BE2C (cell line): ENCODE data around the gene COL23A1.
A peak's percentile ranks its signal among the peaks of the same experiment; 100 is the strongest.

Experiments used
- DNase-seq: peaks from one replicate; pipeline ENCODE4 v3.0.0-alpha.2; 2020
- H3K27me3 ChIP-seq: fragments of 250-450 bp; sonication (Bioruptor Pico); 2 replicates; pipeline ENCODE4 v1.5.1; 2020; ENCODE audit warnings: mild to moderate bottlenecking
- H3K36me3 ChIP-seq: fragments of 250-450 bp; sonication (Bioruptor Pico); 2 replicates; pipeline ENCODE4 v1.5.1; 2020; ENCODE audit warnings: mild to moderate bottlenecking
- H3K4me1 ChIP-seq: fragments of 250-450 bp; sonication (Bioruptor Pico); 2 replicates; pipeline ENCODE4 v1.5.1; 2020
- H3K4me3 ChIP-seq: 2 replicates; pipeline ENCODE4 v1.5.1; 2011; ENCODE audit warnings: low read depth, low read length
- H3K9me3 ChIP-seq: fragments of 250-450 bp; sonication (Bioruptor Pico); 2 replicates; pipeline ENCODE4 v1.5.1; 2020
- CTCF ChIP-seq: IDR thresholded peaks from 2 replicates; pipeline ENCODE4 v1.5.1; 2012; ENCODE audit warnings: mild to moderate bottlenecking, low read depth, low read length

COL23A1 gene

DNA sequence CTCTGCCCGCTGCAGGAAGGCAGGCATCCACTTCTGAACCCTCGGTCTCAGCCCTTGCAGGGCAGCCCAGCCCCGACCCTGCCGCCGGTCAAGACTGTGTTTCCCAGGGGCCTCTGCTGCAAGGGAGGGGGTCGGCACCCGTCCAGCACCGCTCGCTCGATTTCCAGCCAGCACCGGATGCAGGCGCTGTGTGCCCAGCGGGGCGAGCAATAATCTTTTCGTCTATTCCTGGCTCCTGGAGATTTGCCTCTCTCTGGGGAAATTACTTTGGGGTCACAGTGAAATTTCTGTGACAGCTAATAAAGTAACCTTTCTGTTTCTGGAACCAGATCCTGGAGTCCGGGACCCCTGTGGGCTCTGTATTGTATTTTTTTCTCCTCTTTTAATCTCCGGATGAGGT is 155.3 kb downstream of the COL23A1 start:
- H3K4me3 ChIP-seq: peak overlapping the region; percentile 32; the same call in 1 of the 2 replicates
- H3K9me3 ChIP-seq: no peaks in the 10 kb centered on the region
- DNase-seq: peak; percentile 80
- peaks cover 9% of the 10 kb centered on the region for H3K4me1 ChIP-seq
- no peaks in the 10 kb centered on the region for H3K36me3 ChIP-seq
- no peaks in the 10 kb centered on the region for H3K27me3 ChIP-seq
- peak; percentile 26 for TF ChIP-seq CTCF

DNA sequence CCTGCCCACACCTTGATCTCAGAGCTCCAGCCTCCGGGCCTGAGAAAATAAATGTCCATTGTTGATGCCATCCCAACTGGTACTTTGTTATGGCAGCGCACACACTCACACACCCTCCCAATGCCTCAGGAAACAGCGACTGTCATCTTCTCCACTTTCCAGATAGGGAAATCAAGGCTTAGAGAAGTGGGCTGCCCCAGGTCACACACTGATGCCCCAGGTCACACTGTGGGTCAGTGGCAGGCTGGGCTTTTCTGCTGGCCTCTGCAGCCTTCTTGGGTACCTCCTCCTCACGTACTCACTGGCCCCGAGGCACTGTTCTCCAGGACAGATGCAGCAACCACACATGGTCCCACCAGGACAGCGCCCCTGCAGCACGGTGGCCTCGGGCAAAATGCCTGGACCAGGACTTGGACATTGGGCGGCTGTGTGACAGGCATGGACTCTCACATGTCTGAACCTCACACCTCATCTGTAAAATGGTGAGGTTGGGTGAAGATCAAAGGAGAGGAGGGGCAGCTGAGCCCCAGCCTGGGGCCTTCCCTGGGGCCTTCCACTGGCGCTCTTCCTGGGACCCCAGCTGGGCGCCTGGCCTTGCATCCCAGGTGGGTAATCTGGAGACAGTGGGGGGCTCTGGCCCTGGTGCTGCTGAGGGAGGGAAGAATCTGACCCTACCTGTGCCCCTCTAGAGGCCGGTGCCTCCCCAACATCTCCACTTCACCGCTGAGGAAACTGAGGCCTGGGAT is 156.0 kb downstream of the COL23A1 start:
- DNase-seq: no peak
- Histone ChIP-seq H3K27me3 (no peaks in the 10 kb centered on the region), H3K4me1 (peaks cover 9% of the 10 kb centered on the region), H3K36me3 (no peaks in the 10 kb centered on the region), H3K9me3 (no peaks in the 10 kb centered on the region), H3K4me3 (no peak overlapping the region)
- no peak for TF ChIP-seq CTCF

GRCh38 chr5:178433273-178433775 is 156.9 kb downstream of the COL23A1 start:
- no peaks in the 10 kb centered on the region for H3K27me3 ChIP-seq
- no peak overlapping the region for H3K4me3 ChIP-seq
- no peak for TF ChIP-seq CTCF
- no peaks in the 10 kb centered on the region for H3K36me3 ChIP-seq
- peaks cover 9% of the 10 kb centered on the region for H3K4me1 ChIP-seq
- H3K9me3 ChIP-seq: no peaks in the 10 kb centered on the region
- DNase-seq: no peak

DNA sequence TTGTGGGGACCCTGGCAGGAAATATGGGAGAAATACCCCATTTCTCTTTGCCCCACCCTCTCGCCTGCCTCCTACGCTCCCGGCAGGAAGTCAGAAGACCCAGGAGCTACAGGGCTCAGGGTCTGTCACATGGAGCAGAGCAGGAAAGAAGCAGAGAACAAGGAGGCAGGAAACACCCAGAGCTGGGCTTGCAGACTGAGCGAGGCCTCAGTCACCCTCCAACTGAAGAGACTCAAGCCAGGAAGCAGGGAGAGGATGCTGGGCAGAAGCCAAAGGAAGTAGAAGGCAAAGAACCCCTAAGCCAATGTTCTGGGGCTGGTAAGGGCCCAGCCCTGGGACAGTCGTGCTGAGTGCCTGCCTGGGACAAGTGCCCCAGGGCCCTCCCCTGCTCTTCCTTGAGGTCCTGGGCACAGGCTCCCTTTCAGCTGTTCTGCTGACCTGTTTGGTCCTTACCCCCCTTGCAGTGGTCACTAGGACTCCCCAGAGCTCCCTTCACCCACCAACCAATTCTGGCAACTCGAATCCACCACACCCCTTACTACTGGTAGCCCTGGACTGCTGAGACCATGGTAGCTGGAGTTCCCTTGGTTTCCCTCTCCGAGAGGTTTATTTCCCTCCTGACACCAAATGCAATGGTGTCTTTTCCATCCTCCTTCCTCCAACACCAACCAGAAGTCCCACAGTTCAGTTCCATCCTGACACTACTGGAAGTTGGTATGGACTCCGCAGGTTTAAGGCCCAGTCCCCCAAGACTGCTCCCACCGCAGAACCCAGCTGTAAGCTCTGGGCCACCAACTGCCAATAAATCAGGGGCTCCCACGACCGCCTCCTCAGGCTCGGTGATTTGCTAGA is 157.5 kb downstream of the COL23A1 start:
- peaks cover 9% of the 10 kb centered on the region for H3K4me1 ChIP-seq
- no peak for DNase-seq
- H3K9me3 ChIP-seq: no peaks in the 10 kb centered on the region
- H3K4me3 ChIP-seq: no peak overlapping the region
- no peaks in the 10 kb centered on the region for H3K27me3 ChIP-seq
- TF ChIP-seq CTCF: no peak
- H3K36me3 ChIP-seq: no peaks in the 10 kb centered on the region

GRCh38 chr5:178431782-178432165 is 158.4 kb downstream of the COL23A1 start:
- Histone ChIP-seq H3K36me3 (no peaks in the 10 kb centered on the region), H3K4me3 (no peak overlapping the region), H3K27me3 (no peaks in the 10 kb centered on the region), H3K9me3 (no peaks in the 10 kb centered on the region), H3K4me1 (peaks cover 9% of the 10 kb centered on the region)
- no peak for TF ChIP-seq CTCF
- no peak for DNase-seq
